Measurements from ENCODE around the gene CTDNEP1.
A peak's percentile ranks its signal among the peaks of the same experiment; 100 is the strongest.

Gene CTDNEP1

DNA sequence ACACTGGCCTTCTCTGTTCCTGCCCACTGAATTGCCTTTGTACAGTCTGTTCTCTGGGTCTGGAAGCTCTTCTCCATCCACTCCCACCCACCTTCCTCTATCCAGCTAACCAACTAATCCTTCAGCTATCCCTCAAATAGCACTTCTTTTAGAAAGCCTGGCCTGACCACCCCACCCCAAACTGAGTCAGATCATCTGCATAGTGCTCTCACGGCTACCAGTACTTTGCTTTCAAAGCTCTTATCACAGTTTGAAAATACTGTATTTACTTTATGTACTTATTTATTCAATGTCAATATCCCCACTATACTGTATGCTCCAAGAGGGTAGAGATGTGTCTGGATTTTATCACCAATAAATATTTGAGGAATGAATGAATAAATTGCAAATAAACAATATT lies 15.2 kb upstream of the CTDNEP1 start:
- no peak for DNase-seq (ENCODE audit: low spot score)
- TF ChIP-seq, protein P1, sequence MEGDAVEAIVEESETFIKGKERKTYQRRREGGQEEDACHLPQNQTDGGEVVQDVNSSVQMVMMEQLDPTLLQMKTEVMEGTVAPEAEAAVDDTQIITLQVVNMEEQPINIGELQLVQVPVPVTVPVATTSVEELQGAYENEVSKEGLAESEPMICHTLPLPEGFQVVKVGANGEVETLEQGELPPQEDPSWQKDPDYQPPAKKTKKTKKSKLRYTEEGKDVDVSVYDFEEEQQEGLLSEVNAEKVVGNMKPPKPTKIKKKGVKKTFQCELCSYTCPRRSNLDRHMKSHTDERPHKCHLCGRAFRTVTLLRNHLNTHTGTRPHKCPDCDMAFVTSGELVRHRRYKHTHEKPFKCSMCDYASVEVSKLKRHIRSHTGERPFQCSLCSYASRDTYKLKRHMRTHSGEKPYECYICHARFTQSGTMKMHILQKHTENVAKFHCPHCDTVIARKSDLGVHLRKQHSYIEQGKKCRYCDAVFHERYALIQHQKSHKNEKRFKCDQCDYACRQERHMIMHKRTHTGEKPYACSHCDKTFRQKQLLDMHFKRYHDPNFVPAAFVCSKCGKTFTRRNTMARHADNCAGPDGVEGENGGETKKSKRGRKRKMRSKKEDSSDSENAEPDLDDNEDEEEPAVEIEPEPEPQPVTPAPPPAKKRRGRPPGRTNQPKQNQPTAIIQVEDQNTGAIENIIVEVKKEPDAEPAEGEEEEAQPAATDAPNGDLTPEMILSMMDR (IDR thresholded peaks at IDR 0.05; ENCODE audit: extremely low read depth, missing control alignments), result no peak

DNA sequence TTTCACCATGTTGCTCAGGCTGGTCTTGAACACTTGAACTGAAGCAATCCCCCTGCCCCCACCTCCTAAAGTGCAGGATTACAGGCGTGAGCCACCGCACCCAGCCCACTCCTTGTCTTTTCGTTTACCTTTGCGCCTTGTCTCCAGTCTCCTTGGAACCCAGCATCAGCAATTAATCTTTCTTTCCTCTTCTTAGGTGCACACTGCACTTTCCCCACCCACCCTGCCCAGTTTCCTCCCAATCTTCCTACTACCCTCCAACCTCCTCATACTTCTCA lies 12.2 kb upstream of the CTDNEP1 start:
- no peak for DNase-seq (ENCODE audit: low spot score)

DNA sequence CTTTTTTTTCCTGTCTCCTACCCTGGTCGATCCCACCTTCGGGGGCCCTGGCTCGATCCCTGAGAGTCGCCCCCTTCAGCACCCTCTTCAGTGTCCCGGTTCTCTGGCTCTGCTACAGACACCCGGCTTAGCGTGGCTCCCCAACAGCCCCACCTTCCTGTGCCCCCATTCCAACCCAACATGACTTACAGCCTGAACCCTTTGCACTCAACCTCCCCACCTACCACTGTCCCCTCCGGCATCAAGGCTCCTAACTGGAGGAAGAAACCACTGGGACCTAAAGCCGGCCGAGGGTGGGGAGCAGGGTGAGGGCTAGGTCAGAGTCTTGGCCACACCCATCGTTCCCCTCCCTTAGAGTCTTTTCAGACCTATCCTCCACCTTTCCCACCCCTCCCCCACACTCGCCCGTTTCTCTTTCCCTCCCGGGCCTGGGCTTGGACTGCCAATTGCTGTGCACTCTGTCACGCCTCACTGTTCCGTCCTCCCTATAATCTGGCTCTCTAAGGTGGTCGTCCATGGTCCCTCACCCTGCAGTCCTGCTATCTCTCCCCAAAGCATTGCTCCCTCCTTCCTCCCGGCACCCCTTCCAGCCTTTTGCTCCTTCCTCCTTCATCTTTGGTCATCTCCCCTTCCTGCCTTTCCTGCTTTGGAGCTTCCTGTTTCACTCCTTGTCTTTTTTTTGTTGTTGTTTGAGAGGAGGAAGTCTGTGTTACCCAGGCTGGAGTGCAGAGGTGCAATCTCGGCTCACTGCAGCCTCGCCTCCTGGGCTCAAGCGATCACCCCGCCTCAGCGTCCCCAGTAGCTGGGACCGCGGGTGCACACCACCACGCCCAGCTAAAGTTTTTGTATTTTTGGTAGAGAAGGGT lies 11.6 kb upstream of the CTDNEP1 start:
- TF ChIP-seq, protein P1 (IDR thresholded peaks at IDR 0.05; ENCODE audit: extremely low read depth, missing control alignments), result no peak
- peak; percentile 40 for DNase-seq (ENCODE audit: low spot score)

More for the DNA sequence above, 12.2 kb upstream of the CTDNEP1 start:
- TF ChIP-seq, protein P1 (IDR thresholded peaks at IDR 0.05; ENCODE audit: extremely low read depth, missing control alignments), result no peak

DNA sequence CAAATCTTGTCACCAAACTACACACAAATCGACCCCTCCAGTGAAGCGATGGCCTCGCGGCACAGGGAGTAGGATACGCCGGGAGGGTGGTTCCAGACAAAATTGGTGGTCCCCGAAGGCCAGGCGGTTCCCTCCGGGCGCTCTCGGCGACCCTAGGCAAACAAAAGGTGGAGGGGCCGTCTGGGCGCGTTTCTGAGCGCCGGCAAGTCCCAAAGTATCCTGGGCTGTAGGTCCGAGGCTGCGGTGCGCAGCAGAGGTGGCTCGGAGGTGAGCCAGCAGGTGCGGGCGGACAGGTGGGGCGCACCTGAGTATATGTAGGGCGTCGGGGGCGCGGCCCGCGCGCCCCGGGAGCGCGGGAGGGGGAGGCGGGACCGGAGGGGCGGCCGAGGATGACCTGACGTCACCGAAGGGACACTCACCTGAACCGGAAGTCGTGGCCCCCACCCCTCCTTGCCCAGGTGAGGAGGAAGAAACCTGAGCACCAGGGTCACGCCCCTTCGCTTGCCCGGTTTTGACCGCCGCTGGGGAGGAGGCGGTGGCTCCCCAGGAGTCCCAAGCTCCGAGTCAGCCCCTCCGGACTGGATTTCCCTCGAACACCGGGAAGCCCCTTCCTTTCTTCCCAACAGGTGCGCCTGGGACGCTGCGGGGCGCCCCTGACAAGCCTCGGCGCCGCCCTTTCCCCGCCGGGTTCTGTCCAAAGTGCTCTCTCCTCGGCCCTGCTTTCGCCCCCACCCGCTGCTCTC lies 10.8 kb upstream of the CTDNEP1 start, which contains the start of gene CLDN7:
Gene CLDN7 (minus strand): TSS at position 287 of the 743 bp plus-strand sequence. CDS start 435 bp downstream, outside the sequence.
- TF ChIP-seq, protein P1 (IDR thresholded peaks at IDR 0.05; ENCODE audit: extremely low read depth, missing control alignments), result no peak
- peak; percentile 55 for DNase-seq (ENCODE audit: low spot score)

DNA sequence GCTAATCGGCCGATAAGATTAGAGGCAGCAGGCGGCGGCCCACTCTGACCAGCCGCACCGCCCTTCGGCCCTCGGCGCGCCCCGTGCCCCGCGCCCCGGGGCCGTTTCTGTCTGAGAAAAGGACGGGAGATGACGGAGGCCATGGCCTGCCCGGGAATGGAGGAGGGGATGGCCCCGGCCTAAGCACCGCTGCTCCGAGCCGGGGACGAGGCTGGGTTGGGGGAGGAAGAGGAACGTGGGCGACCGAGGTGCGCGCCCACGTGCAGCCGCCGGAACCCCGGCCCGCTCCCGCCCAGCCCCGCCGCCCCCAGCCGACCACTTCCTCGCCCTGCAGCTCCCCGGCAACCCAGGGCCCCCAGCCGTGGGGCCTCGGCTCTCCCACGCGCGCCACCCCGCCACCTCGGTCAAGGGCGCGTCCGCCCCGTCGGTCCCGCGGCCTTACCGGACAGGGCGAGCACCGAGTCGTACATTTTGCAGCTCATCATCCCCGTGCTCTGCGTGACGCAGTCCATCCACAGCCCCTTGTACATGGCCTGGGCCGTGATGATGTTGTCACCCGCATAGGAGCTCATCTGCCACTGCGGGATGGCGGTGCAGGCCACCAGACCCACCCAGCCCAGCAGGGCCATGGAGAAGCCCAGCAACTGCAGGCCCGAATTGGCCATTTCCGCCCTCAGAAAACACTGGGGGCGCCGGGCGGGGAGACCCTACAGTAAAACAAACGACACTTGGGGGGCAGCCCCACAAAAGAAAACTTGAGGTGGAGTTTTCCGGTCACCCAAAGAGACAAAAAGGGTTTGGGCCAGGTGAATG lies 10.1 kb upstream of the CTDNEP1 start:
- peak; percentile 76 for DNase-seq (ENCODE audit: low spot score)
- TF ChIP-seq, protein P1 (IDR thresholded peaks at IDR 0.05; ENCODE audit: extremely low read depth, missing control alignments), result no peak

DNA sequence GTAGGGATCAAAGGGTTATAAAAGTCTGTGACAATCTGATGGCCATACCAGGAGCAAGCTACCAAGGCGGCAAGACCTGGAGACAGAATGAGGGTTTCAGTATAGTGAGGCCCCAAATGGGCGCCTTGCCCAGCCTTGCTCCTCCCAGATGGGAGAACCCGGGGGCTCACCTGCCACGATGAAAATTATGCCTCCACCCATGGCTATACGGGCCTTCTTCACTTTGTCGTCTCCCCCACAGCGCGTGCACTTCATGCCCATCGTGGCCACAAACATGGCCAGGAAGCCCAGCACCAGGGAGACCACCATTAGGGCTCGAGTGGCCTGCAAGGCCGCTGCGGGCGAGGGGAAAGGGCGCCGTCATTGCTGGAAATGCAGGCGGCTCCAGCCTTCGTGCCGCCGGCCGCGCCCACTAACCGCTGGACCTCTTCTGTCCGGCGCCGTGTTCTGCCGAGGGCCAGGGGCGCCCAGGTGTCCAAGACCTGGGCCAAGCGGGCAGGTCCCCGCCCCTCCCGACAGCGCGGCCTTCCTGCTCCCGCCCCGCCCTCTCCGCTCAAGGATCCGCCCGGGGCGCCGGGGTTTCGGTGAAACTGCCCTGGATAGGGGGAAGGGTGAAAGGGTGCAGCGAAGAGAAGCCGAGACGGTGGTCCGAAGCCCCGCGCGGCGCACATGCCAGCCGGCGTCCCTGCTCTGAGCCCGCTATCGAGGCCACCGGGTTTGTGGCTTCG lies 9.3 kb upstream of the CTDNEP1 start:
- DNase-seq (ENCODE audit: low spot score), result peak; percentile 71

More for the DNA sequence above, 9.3 kb upstream of the CTDNEP1 start:
- TF ChIP-seq, protein P1 (IDR thresholded peaks at IDR 0.05; ENCODE audit: extremely low read depth, missing control alignments), result no peak
